ENCODE results near the gene RYR1.

- TF ChIP-seq POLR2A (IDR thresholded peaks at IDR 0.05) (no peak), POLR2AphosphoS5 (IDR thresholded peaks at IDR 0.05) (no peak)
Measured at GRCh38 chr19:38617283-38617763, 183.8 kb downstream of the RYR1 start.

All from transverse colon (tissue), 3 donors.